ENCODE measurements around the gene GDF7.

Gene GDF7

DNA sequence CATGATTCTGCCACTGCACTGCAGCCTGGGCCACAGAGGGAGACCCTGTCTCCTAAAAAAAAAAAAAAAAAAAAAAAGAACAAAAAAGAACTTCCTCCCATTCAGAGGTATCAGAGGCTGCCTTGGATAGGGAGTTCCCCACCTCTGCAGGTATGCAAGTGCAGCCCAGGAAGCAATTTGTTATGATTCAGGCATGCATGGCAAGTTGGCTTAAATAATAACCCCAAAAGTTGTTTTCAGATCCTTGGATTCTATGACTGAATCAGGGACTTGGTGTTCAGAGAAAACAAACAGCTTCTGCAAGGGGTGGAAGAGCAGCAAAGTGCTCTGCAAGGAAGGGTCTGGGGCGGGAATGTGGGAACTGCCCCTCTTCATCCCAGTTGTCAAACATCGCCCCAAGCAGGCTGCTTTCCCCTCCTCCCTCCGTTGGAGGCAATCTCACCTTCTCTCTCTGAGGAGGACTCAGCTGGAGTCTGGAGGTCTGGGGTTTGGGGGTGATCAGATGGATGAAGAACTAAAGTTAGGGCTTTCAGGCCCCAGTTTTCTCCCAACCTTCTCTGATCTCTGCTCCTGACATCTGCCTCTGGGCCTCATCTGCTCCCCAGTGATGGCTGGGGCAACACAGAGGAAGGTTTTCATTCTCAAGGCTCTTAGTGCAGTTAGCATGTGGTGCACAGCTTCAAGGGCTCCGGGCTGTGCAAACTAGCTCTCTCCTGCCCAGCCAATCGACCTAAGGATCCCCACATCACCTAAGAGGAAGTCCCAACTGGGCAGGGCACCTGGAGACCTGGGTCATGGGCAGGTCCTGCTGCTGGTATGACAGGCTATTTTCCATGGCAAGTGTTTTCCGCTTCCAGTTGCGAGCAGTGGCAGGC, 3.5 kb upstream of the GDF7 start:
- DNase-seq, result no peak

DNA sequence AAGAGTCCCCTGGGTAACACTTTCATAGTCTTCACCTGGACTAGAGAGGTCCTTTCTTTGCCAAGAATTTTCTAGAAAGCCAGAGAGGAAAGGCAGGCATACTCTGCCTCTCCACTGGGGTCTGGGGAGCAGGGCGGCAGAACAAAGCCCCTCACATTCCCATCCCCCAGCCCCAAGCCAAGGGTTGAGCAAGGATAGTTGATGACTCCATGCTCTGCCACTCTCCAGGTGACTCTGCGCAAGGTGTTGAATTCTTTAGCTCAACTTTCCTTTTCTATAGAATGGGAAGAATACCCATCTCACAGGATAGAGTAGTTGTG, 2.9 kb upstream of the GDF7 start:
- no peak for DNase-seq

DNA sequence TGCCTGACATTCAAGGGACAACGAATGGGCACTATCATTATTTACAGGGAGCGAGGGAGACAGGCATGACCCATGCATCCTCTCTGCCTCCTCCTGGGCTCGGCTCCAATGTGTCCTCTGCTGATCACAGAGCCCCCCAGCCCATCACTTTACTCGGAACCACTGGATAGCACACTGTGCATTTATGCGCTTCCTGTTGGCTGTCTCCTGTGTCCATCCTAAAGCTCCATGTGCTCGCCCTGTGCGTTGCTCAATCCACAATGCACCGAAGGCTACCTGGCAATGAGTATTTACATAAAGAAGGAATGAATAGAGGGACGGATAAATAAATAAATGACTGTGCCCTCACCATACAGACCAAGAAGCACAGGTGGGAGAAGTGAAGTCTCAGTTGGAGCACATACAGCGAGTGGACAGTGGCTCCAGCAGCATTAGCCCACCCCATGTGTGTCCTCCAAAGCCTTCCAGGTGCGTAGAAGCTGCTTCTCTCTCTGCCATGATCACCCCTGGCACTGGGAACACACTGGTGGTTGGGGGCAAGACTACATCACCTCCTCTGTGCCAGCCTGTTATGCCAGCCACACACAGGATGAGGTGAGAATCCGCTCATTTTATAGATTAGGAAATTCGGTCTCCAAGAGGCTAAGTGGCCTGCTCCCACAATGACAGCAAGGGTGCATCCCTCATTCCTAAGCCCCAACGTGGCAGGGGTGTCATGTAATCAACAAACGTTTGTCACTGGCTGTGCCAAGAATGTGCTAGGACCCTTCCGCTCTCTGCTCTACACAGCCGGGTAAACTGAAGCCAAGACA, 2.3 kb upstream of the GDF7 start:
- DNase-seq, result no peak

DNA sequence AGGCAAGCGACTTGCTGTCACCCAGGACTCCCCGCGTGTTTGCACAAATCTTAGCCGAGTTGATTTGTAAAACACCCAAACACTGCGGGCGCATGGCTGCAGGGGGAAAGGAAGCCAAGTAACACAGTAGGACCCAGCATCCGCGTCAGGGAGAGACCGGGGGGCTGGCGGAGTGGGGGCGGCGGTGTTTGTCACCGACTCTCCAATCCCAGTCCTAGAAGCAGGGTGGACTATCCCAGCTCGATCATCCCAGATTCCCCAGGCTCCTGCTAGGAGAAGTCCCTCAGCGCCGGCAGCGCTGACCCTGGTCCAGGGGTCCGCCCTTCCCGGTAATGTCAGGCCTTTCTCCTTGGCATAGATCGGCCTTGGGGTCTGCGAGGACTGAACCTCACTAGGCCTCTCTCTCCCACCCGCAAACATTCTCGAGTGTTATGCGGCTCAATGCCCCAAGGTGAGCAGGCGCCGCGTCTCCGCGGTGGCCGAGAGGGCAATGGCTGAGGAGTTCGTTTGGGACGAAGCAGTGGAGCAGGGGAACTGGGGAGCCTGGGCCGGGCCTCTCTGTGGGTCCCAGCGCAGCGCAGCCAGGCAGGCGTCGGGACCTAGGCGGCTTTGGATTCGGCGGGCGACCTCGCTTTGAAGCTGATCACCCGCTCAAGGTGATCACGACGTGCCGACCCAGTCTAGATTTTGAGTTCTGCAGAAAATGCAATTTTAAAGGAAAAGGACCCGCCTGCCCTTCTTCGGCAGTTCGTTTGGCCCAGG, 1.5 kb upstream of the GDF7 start:
- no peak for DNase-seq

DNA sequence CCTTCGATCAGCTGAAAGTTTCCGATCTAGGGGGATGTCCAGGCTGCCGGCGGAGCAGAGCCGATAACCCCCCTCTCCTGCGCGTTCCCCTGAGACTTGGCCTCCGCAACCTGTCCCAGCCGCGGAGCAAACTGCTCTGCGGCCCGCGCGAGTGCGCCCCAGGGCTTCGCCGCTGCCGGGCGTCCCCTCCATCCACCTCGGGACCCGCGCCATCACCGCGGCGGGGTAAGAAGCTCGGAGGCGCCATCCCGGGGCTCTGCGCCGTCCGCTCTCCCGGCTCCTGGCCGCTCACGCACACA, 990 bp upstream of the GDF7 start:
- no peak for DNase-seq

DNA sequence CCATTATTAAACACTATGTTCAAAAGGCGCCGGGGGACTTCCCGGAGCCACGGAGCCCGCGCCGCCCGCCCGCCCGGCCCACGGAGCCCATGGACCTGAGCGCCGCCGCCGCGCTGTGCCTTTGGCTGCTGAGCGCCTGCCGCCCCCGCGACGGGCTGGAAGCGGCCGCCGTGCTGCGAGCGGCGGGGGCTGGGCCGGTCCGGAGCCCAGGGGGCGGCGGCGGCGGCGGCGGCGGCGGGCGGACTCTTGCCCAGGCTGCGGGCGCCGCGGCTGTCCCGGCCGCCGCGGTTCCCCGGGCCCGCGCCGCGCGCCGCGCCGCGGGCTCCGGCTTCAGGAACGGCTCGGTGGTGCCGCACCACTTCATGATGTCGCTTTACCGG, 197 bp downstream of the GDF7 start:
- no peak for DNase-seq

DNA sequence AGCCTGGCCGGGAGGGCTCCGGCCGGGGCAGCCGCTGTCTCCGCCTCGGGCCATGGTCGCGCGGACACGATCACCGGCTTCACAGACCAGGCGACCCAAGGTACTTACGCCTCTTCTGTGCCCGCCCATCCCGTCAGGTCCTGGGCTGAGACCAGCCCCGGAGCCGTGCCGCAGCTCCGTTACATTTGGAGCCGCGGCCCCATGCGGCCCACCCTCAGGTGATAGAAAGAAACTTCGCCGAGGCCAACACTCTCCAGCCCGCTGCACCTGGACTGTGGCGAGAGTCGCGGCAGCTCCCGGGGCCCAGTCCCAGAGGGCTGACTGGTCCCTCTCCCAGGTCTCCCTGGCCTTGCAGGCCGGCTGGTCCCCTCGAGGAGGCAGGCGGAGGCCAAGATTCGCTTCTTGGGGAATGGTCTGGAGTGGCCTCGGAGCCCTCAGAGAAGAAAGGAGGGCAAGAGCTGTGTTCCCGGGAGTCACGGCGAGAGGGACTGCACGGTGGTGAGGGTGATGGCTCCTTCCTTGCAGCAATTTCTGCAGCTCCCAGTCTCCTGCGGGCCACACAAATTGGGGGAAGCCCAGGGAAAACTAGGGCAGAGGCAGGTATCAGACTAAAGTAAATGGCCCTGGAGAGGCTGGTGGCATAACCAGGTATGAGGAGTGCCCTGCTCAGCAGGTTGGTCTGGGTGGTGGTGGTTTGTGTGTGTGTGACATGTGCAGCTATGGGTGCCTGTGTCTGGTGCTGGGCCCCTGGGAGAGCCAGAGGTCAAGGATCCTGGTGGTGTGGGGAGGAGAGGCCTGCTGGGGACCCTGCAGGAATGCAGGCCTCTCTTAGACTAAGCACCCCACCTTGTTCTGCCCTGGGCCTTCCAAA, 822 bp downstream of the GDF7 start:
- DNase-seq, result no peak

DNA sequence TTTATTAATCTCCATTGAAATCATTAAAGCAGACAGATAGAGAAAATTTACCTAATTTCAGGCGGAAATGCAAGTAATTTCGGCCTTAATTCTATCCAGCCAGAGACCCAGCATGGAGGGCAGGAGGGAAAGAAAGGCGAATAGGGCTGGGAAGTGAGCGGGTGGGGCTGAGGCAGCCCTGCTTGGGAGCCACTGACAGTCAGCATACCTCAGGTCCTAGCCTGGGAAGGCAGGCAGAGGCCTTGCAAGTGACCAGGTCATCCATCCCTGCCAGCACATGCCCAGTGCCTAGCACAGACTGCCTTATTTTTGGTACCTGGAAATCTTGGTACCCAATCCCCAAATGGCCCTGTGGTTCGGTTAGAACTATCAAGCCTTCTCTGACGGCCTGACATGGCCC, 1.5 kb downstream of the GDF7 start:
- DNase-seq, result no peak

DNA sequence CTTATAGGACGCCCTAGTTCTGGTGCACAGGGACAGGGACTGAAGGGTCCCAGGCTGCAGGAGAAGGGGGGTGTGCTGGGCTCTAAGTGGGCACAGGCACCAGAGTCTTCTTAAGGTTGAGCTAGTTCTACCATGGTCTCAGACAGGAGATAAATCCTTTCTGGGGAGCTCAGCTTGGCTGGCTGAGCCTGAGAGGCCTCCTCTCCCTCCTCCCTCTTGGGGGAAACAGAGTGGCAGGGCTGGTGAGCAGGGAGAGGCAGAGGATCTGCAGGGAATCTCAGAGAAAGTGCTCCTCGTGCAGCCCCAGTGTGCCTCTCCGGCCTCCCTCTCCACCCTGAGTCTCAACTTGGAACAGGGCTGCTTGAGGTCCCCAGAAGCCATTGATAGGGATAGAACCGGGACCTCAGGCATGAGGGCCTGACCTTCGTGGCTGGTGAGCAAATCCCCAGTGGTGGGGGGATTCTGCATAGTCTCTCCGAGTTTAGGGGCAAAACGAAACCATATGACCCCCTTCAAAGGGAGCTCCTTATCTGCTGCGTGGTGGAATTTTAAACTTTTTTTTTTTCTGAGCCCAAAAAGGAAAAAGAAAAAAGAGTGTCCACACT, 2.0 kb downstream of the GDF7 start:
- DNase-seq, result no peak

DNA sequence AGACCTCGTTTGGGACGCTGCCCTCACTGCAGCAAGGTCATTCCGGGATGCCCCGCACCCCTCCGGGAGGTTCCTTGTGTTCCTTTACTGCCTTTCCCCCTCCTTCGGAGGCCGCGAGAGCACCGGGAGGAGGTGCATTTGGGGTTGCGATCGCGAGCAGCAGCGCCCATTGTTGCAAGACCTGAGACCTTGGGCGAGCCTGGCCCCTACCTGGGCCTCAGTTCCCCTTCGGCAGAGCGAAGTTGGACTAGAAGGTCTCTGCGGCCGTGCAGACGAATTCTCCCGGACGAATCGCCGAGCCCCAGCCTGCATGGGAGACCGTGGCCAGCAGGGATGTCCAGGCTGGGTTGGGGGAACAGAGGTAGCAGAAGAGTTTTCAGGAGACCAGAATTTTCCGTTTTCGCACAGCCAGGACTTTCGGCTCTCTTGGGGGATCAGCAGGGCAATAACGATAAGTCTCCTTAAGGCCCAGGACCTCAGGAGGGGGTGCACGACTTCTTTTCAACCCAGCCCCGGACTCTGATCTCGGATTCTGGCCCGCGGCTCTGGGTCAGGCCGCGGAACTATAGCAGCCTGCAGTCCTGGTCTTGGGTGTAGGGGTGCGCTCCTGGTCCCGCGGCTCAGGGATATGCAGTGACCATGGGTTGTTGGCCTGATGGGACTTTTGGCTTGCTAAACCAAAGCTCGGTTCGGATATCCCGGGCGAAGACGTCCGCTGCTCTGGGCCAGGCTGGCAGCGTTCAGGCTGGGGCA, 2.8 kb downstream of the GDF7 start:
- DNase-seq, result no peak

DNA sequence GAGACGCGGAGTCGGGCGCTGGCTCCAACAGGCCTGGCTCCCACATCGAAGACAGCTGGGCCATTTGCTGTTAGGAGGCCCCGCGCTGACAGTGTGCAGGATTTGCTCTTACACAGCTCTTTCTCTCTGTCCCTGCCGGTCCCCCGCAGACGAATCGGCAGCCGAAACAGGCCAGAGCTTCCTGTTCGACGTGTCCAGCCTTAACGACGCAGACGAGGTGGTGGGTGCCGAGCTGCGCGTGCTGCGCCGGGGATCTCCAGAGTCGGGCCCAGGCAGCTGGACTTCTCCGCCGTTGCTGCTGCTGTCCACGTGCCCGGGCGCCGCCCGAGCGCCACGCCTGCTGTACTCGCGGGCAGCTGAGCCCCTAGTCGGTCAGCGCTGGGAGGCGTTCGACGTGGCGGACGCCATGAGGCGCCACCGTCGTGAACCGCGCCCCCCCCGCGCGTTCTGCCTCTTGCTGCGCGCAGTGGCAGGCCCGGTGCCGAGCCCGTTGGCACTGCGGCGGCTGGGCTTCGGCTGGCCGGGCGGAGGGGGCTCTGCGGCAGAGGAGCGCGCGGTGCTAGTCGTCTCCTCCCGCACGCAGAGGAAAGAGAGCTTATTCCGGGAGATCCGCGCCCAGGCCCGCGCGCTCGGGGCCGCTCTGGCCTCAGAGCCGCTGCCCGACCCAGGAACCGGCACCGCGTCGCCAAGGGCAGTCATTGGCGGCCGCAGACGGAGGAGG, 3.5 kb downstream of the GDF7 start:
- DNase-seq, result no peak

DNA sequence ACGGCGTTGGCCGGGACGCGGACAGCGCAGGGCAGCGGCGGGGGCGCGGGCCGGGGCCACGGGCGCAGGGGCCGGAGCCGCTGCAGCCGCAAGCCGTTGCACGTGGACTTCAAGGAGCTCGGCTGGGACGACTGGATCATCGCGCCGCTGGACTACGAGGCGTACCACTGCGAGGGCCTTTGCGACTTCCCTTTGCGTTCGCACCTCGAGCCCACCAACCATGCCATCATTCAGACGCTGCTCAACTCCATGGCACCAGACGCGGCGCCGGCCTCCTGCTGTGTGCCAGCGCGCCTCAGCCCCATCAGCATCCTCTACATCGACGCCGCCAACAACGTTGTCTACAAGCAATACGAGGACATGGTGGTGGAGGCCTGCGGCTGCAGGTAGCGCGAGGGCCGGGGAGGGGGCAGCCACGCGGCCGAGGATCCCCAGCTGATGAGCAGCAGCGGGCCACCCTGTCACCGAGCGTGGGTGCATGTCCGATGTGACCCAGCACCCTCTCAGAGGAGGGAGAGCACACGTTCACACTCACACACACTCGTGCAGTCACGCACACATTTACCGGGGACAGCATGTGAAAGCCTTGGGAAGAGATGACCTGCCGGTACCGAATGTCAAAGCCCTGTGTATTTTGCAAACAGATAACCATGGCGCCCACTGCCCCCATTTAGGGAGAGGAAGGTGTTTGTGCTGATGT, 4.2 kb downstream of the GDF7 start:
- no peak for DNase-seq

DNA sequence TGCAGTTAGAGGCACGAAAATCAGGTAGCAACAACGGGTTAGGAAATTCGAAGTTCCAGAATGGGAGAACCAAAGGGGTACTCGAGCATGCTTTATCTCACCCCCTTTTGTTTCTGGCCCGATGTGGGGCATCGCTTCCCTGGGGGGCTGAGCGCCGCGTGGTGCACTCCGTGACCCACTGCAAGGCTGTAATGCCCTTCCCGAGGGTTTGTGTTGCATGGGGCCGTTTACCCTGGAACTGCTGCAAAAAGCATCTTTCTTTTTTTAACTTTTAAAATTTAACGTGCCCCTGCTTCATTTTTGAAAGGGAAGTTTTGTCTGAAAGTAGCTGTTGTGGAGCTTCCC, 4.8 kb downstream of the GDF7 start:
- no peak for DNase-seq

DNA sequence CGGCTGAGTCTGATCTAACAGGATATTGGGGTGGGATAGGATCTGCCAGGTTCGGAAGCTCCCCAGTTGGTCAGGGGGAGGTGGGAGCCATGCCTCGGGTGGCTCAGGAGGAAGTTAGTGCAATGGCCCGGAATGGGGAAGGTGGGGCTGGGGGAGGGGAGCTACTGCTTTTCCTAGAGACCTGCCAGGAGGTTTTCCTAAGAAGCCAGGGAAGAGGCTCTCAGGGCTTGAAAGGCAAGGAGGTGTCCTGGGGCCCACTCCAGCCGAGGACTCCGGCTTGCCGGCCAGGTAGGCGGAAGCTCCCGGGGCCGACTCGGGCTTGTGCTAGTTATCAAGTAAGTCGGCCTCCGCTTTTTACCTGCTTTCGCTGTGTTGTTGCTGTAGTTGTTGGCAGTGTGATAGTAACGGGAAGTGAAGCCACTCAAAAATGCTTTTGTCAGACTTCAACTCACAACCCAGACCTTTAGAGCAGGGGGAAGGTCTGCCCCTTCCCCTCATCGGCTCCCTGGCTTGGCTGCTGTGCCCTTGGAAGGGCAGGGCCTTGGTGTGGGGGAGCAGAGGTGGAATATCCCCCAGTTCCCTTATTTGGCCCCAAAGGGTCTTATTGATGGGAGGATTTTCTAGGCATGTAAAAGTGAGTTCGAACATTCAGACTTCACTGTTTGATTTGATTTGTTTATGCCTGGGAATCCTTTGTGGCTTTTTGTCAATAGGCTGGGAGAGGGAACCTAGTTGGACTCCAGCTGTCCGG, 5.4 kb downstream of the GDF7 start:
- no peak for DNase-seq

DNA sequence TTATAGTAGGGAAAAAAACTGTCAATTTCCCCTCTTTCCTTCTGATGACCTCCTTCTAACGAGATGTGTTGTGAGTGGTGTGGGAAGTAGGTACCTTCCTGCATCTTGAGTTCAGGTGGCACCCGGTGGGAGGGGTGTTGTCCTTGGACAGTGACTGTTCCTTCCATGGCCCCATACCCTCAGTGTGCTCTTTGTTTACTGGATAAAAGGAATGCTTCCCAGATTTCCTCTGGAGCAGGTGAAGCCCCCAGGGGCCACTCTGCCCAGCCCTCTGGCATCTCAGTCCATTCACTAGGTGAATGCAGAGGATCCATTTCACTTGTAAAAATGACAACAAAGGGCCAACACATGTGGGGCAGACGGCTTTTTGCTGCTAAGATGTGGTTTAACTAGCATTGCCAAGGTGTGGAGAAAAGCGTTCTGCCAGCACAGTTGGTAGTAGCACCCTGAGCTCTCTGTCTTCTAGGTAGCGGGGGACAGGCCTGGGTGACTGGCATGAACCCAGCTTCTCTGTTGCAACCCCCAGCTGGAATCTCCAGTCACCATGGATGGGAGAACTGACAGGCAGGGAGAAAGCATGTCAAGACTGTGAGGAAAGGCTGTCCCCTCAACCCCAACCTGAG, 6.9 kb downstream of the GDF7 start:
- no peak for DNase-seq

DNA sequence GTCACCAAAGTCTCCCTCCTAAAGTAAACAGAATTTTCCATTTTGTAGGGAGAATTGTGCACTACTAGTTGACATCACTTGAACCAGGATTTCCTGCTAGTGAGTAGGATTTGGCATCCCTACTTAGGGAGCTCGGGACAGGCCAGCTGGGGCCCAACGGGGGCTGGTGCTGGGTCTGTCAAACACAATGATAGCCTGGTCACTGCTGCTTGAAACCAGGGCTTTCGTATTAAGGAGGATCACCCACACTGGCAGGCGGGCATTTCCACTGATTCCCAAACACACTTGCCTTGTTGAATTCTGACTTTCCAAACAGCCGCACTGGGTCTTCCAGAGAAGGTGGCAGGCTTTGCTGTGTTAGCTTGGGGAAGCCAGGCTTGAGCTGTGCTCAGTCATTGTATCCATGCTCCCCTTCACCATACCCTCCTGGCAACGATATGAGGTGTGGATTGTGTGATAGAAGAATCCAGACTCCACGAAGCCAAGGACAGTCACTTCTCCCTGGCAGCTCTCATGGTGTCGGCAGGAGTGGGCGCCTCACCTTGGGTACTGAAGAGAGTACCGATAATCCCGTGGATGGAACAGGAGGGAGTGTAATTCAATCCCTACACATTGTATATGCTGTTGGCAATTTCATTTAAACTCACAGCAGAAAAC, 7.5 kb downstream of the GDF7 start:
- no peak for DNase-seq

DNA sequence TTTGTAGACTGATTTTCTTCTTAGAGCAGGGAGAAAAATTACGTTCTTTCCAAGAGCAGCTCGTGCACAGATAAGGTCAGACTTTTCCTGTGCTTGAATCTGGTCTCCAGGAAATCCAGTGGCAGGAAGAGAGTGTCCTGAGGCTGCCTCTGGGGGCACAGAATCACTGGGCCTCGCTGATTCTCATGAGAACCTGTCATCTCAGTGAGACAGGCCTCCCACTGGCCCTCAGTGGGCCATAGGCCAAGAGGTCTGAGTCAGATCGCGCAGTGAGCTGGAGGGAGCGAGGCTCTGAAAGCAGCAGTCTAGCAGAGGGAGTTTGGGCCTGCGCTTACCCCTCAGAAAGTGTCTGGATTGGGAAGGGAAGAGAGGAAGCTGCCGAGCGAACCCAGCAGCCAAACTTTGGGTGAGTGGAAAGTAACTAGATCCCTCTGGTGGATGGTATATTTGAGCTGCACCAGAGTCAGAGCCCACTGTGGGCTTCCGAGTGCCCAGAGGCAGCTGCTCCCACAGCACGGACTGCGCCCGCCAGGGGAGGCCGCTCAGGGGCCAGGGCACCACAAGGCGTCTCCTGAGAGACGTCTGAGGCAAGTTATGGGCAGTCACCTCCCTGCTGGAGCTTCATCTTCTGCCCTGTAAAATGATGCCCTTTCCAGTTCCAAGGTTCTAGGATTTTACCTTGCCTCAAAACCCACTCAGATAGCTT, 8.2 kb downstream of the GDF7 start:
- DNase-seq, result no peak

Data from SHP77 treated with DMSO at 0.1 percent for 48 hours (cell line).